HG02885 (cell line): ENCODE results near the gene UBE2L6.
"Not testable (repeated sequence)": the region's sequence is repeated elsewhere in the genome, so short reads cannot be mapped to it uniquely, and the experiment has no call there.

Experiments
- ATAC-seq: cut with Tn5 transposase; IDR thresholded peaks from one replicate; pipeline ENCODE4 v1.9.1; 2021; ENCODE audit warnings: mild to moderate bottlenecking; ENCODE audit not compliant: unreplicated experiment, poor library complexity

UBE2L6 gene

GRCh38 chr11:57534449-57534848, 33.0 kb downstream of the UBE2L6 start:
- not testable (repeated sequence) for ATAC-seq

GRCh38 chr11:57530596-57531507, 36.6 kb downstream of the UBE2L6 start, which contains the start of gene TIMM10:
TIMM10 (minus strand) TSS chr11:57530754; CDS start chr11:57530189, 565 bp downstream.
- ATAC-seq = peak; percentile 97

- ATAC-seq = peak; percentile 7
Measured at GRCh38 chr11:57530215-57530595, 37.3 kb downstream of the UBE2L6 start.

- ATAC-seq = no peak
Measured at GRCh38 chr11:57529012-57529411, 38.5 kb downstream of the UBE2L6 start.

GRCh38 chr11:57527056-57527631, 40.3 kb downstream of the UBE2L6 start:
- no peak for ATAC-seq

GRCh38 chr11:57523419-57523818, 44.1 kb downstream of the UBE2L6 start:
- no peak for ATAC-seq

- no peak for ATAC-seq
Measured at GRCh38 chr11:57521116-57521515, 46.4 kb downstream of the UBE2L6 start.

GRCh38 chr11:57516061-57516443, 51.4 kb downstream of the UBE2L6 start:
- ATAC-seq = no peak

GRCh38 chr11:57515332-57516060, 52.0 kb downstream of the UBE2L6 start, which contains the start of gene SLC43A1:
SLC43A1 (minus strand) TSS chr11:57515702; CDS start chr11:57514111, 1,591 bp downstream.
- peak; percentile 54 for ATAC-seq

GRCh38 chr11:57514538-57515331, 52.7 kb downstream of the UBE2L6 start:
- ATAC-seq = peak; percentile 49

GRCh38 chr11:57513911-57514537, 53.4 kb downstream of the UBE2L6 start:
- ATAC-seq = peak; percentile 45

- no peak for ATAC-seq
Measured at GRCh38 chr11:57513452-57513795, 54.0 kb downstream of the UBE2L6 start.

- no peak for ATAC-seq
Measured at GRCh38 chr11:57512646-57513451, 54.6 kb downstream of the UBE2L6 start.

GRCh38 chr11:57511741-57512430, 55.6 kb downstream of the UBE2L6 start:
- no peak for ATAC-seq

- ATAC-seq = no peak
Measured at GRCh38 chr11:57508341-57509170, 58.9 kb downstream of the UBE2L6 start.

GRCh38 chr11:57506522-57506921, 61.0 kb downstream of the UBE2L6 start:
- no peak for ATAC-seq

- ATAC-seq = no peak
Measured at GRCh38 chr11:57504511-57504910, 63.0 kb downstream of the UBE2L6 start.
